ENCODE data around the gene VAV1. TPM values are rescaled to one million over a fixed set of nuclear protein-coding genes. Genes with fewer than 3 reads are reported as not detected.

VAV1 gene
- total and polyA plus RNA-seq, 9 of the 15 experiments (the other 6 are each of a cell fraction or from before 2014, with no cell fraction given): 0.46 to 20.1 (median 11.1) TPM

DNA sequence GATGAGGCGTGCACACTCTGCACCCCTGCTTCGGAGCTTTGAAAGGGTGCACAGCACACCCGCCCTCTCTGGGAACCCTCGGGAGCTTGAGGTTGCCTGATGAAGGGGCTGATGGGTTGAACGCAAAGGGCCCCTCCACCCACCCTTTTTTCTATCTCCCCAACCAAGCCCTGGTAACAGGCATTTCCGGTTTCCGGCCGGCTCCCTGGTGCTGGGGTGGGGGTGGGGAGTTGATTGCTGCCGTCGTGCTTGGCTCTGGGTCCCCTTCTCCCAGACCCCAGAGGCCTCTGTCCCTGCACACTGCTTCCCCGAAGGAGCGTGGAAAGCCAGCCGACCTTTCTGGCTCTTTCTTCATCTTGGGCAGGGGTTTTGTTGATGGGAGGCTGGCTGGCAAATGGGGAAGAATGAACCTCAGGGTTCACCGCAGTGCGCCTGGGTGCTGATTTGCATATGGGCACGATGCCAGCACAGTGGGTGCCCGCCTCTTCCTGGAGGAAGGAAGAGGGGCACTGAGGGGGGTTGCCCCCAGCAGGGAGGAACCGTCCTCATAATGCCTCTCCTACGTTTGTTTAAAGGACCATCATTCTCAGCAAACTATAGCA, 29.1 kb downstream of the VAV1 start (continued):
- TF ChIP-seq, protein P1, sequence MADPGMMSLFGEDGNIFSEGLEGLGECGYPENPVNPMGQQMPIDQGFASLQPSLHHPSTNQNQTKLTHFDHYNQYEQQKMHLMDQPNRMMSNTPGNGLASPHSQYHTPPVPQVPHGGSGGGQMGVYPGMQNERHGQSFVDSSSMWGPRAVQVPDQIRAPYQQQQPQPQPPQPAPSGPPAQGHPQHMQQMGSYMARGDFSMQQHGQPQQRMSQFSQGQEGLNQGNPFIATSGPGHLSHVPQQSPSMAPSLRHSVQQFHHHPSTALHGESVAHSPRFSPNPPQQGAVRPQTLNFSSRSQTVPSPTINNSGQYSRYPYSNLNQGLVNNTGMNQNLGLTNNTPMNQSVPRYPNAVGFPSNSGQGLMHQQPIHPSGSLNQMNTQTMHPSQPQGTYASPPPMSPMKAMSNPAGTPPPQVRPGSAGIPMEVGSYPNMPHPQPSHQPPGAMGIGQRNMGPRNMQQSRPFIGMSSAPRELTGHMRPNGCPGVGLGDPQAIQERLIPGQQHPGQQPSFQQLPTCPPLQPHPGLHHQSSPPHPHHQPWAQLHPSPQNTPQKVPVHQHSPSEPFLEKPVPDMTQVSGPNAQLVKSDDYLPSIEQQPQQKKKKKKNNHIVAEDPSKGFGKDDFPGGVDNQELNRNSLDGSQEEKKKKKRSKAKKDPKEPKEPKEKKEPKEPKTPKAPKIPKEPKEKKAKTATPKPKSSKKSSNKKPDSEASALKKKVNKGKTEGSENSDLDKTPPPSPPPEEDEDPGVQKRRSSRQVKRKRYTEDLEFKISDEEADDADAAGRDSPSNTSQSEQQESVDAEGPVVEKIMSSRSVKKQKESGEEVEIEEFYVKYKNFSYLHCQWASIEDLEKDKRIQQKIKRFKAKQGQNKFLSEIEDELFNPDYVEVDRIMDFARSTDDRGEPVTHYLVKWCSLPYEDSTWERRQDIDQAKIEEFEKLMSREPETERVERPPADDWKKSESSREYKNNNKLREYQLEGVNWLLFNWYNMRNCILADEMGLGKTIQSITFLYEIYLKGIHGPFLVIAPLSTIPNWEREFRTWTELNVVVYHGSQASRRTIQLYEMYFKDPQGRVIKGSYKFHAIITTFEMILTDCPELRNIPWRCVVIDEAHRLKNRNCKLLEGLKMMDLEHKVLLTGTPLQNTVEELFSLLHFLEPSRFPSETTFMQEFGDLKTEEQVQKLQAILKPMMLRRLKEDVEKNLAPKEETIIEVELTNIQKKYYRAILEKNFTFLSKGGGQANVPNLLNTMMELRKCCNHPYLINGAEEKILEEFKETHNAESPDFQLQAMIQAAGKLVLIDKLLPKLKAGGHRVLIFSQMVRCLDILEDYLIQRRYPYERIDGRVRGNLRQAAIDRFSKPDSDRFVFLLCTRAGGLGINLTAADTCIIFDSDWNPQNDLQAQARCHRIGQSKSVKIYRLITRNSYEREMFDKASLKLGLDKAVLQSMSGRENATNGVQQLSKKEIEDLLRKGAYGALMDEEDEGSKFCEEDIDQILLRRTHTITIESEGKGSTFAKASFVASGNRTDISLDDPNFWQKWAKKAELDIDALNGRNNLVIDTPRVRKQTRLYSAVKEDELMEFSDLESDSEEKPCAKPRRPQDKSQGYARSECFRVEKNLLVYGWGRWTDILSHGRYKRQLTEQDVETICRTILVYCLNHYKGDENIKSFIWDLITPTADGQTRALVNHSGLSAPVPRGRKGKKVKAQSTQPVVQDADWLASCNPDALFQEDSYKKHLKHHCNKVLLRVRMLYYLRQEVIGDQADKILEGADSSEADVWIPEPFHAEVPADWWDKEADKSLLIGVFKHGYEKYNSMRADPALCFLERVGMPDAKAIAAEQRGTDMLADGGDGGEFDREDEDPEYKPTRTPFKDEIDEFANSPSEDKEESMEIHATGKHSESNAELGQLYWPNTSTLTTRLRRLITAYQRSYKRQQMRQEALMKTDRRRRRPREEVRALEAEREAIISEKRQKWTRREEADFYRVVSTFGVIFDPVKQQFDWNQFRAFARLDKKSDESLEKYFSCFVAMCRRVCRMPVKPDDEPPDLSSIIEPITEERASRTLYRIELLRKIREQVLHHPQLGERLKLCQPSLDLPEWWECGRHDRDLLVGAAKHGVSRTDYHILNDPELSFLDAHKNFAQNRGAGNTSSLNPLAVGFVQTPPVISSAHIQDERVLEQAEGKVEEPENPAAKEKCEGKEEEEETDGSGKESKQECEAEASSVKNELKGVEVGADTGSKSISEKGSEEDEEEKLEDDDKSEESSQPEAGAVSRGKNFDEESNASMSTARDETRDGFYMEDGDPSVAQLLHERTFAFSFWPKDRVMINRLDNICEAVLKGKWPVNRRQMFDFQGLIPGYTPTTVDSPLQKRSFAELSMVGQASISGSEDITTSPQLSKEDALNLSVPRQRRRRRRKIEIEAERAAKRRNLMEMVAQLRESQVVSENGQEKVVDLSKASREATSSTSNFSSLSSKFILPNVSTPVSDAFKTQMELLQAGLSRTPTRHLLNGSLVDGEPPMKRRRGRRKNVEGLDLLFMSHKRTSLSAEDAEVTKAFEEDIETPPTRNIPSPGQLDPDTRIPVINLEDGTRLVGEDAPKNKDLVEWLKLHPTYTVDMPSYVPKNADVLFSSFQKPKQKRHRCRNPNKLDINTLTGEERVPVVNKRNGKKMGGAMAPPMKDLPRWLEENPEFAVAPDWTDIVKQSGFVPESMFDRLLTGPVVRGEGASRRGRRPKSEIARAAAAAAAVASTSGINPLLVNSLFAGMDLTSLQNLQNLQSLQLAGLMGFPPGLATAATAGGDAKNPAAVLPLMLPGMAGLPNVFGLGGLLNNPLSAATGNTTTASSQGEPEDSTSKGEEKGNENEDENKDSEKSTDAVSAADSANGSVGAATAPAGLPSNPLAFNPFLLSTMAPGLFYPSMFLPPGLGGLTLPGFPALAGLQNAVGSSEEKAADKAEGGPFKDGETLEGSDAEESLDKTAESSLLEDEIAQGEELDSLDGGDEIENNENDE (IDR thresholded peaks at IDR 0.05; ENCODE audit: low read depth, low read length): no peak
- TF ChIP-seq LEF1 (IDR thresholded peaks at IDR 0.05) (no peak), ZNF717 (CRISPR knock-in tag; IDR thresholded peaks at IDR 0.05) (no peak), ZNF12 (CRISPR knock-in tag; IDR thresholded peaks at IDR 0.05) (no peak), ZNF263 (CRISPR knock-in tag; IDR thresholded peaks at IDR 0.05; ENCODE audit: borderline replicate concordance) (no peak), FOXA1 (IDR thresholded peaks at IDR 0.05; ENCODE audit: borderline replicate concordance) (no peak), SP2 (IDR thresholded peaks at IDR 0.05; ENCODE audit: extremely low read depth, low read depth, low read length, poor library complexity, severe bottlenecking) (no peak), ZNF584 (CRISPR knock-in tag; IDR thresholded peaks at IDR 0.05; ENCODE audit: low read depth) (0 out of 2 replicates have a peak, but pooled peaks have one; percentile 53)
- TF ChIP-seq, protein P2, sequence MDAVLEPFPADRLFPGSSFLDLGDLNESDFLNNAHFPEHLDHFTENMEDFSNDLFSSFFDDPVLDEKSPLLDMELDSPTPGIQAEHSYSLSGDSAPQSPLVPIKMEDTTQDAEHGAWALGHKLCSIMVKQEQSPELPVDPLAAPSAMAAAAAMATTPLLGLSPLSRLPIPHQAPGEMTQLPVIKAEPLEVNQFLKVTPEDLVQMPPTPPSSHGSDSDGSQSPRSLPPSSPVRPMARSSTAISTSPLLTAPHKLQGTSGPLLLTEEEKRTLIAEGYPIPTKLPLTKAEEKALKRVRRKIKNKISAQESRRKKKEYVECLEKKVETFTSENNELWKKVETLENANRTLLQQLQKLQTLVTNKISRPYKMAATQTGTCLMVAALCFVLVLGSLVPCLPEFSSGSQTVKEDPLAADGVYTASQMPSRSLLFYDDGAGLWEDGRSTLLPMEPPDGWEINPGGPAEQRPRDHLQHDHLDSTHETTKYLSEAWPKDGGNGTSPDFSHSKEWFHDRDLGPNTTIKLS (IDR thresholded peaks at IDR 0.05; ENCODE audit: borderline replicate concordance, low read depth): no peak
- TF ChIP-seq, protein P3, sequence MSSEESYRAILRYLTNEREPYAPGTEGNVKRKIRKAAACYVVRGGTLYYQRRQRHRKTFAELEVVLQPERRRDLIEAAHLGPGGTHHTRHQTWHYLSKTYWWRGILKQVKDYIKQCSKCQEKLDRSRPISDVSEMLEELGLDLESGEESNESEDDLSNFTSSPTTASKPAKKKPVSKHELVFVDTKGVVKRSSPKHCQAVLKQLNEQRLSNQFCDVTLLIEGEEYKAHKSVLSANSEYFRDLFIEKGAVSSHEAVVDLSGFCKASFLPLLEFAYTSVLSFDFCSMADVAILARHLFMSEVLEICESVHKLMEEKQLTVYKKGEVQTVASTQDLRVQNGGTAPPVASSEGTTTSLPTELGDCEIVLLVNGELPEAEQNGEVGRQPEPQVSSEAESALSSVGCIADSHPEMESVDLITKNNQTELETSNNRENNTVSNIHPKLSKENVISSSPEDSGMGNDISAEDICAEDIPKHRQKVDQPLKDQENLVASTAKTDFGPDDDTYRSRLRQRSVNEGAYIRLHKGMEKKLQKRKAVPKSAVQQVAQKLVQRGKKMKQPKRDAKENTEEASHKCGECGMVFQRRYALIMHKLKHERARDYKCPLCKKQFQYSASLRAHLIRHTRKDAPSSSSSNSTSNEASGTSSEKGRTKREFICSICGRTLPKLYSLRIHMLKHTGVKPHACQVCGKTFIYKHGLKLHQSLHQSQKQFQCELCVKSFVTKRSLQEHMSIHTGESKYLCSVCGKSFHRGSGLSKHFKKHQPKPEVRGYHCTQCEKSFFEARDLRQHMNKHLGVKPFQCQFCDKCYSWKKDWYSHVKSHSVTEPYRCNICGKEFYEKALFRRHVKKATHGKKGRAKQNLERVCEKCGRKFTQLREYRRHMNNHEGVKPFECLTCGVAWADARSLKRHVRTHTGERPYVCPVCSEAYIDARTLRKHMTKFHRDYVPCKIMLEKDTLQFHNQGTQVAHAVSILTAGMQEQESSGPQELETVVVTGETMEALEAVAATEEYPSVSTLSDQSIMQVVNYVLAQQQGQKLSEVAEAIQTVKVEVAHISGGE (CRISPR knock-in tag; IDR thresholded peaks at IDR 0.05): no peak

Measured in K562 (cell line).